Measurements from ENCODE around the gene VMAC.

DNA sequence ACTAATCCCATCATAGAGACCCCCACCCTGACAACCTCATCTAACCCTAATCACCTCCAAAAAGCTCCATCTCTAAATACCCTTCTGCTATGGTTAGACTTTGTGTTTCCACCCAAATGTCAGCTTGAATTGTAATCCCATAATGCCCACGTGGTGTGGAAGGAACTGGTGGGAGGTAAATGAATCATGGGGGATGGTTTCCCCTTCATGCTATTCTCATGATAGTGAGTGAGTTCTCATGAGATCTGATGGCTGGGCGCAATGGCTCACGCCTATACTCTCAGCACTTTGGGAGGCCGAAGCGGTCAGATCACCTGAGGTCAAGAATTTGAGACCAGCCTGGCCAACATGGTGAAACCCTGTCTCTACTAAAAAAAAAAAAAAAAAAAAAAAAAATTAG, 2.6 kb downstream of the VMAC start:
- TF ChIP-seq, protein P1, sequence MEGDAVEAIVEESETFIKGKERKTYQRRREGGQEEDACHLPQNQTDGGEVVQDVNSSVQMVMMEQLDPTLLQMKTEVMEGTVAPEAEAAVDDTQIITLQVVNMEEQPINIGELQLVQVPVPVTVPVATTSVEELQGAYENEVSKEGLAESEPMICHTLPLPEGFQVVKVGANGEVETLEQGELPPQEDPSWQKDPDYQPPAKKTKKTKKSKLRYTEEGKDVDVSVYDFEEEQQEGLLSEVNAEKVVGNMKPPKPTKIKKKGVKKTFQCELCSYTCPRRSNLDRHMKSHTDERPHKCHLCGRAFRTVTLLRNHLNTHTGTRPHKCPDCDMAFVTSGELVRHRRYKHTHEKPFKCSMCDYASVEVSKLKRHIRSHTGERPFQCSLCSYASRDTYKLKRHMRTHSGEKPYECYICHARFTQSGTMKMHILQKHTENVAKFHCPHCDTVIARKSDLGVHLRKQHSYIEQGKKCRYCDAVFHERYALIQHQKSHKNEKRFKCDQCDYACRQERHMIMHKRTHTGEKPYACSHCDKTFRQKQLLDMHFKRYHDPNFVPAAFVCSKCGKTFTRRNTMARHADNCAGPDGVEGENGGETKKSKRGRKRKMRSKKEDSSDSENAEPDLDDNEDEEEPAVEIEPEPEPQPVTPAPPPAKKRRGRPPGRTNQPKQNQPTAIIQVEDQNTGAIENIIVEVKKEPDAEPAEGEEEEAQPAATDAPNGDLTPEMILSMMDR (IDR thresholded peaks at IDR 0.05) = no peak
- no peak for TF ChIP-seq ZFP36 (IDR thresholded peaks at IDR 0.05; ENCODE audit: borderline replicate concordance, partially characterized antibody)
- no peak for TF ChIP-seq RNF2 (IDR thresholded peaks at IDR 0.05; ENCODE audit: borderline replicate concordance, low read depth)
- TF ChIP-seq ESRRA (IDR thresholded peaks at IDR 0.05; ENCODE audit: borderline replicate concordance, low read length) = no peak
- no peak for TF ChIP-seq BHLHE40 (IDR thresholded peaks at IDR 0.05; ENCODE audit: low read depth, low read length)
- TF ChIP-seq RARB (CRISPR knock-in tag; IDR thresholded peaks at IDR 0.05) = no peak
- no peak for TF ChIP-seq KDM1A (IDR thresholded peaks at IDR 0.05; ENCODE audit: low read depth)
- no peak for TF ChIP-seq NR3C1 (IDR thresholded peaks at IDR 0.05)
- TF ChIP-seq, protein P2, sequence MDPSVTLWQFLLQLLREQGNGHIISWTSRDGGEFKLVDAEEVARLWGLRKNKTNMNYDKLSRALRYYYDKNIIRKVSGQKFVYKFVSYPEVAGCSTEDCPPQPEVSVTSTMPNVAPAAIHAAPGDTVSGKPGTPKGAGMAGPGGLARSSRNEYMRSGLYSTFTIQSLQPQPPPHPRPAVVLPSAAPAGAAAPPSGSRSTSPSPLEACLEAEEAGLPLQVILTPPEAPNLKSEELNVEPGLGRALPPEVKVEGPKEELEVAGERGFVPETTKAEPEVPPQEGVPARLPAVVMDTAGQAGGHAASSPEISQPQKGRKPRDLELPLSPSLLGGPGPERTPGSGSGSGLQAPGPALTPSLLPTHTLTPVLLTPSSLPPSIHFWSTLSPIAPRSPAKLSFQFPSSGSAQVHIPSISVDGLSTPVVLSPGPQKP (IDR thresholded peaks at IDR 0.05; ENCODE audit: low read depth, low read length) = no peak
- TF ChIP-seq, protein P3, sequence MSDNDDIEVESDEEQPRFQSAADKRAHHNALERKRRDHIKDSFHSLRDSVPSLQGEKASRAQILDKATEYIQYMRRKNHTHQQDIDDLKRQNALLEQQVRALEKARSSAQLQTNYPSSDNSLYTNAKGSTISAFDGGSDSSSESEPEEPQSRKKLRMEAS (IDR thresholded peaks at IDR 0.05) = no peak
- TF ChIP-seq, protein P4, sequence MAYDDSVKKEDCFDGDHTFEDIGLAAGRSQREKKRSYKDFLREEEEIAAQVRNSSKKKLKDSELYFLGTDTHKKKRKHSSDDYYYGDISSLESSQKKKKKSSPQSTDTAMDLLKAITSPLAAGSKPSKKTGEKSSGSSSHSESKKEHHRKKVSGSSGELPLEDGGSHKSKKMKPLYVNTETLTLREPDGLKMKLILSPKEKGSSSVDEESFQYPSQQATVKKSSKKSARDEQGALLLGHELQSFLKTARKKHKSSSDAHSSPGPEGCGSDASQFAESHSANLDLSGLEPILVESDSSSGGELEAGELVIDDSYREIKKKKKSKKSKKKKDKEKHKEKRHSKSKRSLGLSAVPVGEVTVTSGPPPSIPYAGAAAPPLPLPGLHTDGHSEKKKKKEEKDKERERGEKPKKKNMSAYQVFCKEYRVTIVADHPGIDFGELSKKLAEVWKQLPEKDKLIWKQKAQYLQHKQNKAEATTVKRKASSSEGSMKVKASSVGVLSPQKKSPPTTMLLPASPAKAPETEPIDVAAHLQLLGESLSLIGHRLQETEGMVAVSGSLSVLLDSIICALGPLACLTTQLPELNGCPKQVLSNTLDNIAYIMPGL (CRISPR knock-in tag; IDR thresholded peaks at IDR 0.05; ENCODE audit: borderline replicate concordance) = no peak
- no peak for TF ChIP-seq RCOR1 (IDR thresholded peaks at IDR 0.05; ENCODE audit: low read depth, low read length)
- TF ChIP-seq, protein P5, sequence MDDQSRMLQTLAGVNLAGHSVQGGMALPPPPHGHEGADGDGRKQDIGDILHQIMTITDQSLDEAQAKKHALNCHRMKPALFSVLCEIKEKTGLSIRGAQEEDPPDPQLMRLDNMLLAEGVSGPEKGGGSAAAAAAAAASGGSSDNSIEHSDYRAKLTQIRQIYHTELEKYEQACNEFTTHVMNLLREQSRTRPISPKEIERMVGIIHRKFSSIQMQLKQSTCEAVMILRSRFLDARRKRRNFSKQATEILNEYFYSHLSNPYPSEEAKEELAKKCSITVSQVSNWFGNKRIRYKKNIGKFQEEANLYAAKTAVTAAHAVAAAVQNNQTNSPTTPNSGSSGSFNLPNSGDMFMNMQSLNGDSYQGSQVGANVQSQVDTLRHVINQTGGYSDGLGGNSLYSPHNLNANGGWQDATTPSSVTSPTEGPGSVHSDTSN (IDR thresholded peaks at IDR 0.05) = no peak
